ENCODE data around the gene ATN1. TPM values are rescaled to one million over a fixed set of nuclear protein-coding genes. Genes with fewer than 3 reads are reported as not detected.

Gene ATN1
- total RNA-seq, 1 donor from 2014 or later, result 144 TPM

- TF ChIP-seq CTCF (IDR thresholded peaks at IDR 0.05; ENCODE audit: unreplicated experiment), result no peak
- H3K4me1 Mint-ChIP-seq (ENCODE audit: unreplicated experiment), result peaks cover 4% of the 10 kb centered on the region
- H3K36me3 Mint-ChIP-seq (ENCODE audit: low read depth, unreplicated experiment), result peaks cover 4% of the 10 kb centered on the region
- no peak overlapping the region for H3K4me3 Mint-ChIP-seq (ENCODE audit: unreplicated experiment)
- H3K27me3 Mint-ChIP-seq (ENCODE audit: unreplicated experiment), result peaks cover 4% of the 10 kb centered on the region
- no peak for DNase-seq (ENCODE audit: low spot score)
- H3K9me3 Mint-ChIP-seq (ENCODE audit: unreplicated experiment), result no peaks in the 10 kb centered on the region
- H3K27ac Mint-ChIP-seq (ENCODE audit: unreplicated experiment), result no peak overlapping the region
These were observed 27.8 kb upstream of the ATN1 start for GRCh38 chr12:6899837-6900519.

GRCh38 chr12:6902448-6902847, 25.3 kb upstream of the ATN1 start:
- H3K9me3 Mint-ChIP-seq (ENCODE audit: unreplicated experiment), result no peaks in the 10 kb centered on the region
- no peak overlapping the region for H3K4me3 Mint-ChIP-seq (ENCODE audit: unreplicated experiment)
- peak overlapping the region; percentile 4 for H3K27ac Mint-ChIP-seq (ENCODE audit: unreplicated experiment)

GRCh38 chr12:6903722-6904121, 24.0 kb upstream of the ATN1 start:
- DNase-seq (ENCODE audit: low spot score), result no peak
- H3K27ac Mint-ChIP-seq (ENCODE audit: unreplicated experiment), result no peak overlapping the region
- H3K4me1 Mint-ChIP-seq (ENCODE audit: unreplicated experiment), result peaks cover 4% of the 10 kb centered on the region
- no peak for TF ChIP-seq CTCF (IDR thresholded peaks at IDR 0.05; ENCODE audit: unreplicated experiment)
- no peak overlapping the region for H3K4me3 Mint-ChIP-seq (ENCODE audit: unreplicated experiment)
- H3K9me3 Mint-ChIP-seq (ENCODE audit: unreplicated experiment), result no peaks in the 10 kb centered on the region
- H3K36me3 Mint-ChIP-seq (ENCODE audit: low read depth, unreplicated experiment), result peaks cover 4% of the 10 kb centered on the region
- H3K27me3 Mint-ChIP-seq (ENCODE audit: unreplicated experiment), result peaks cover 7% of the 10 kb centered on the region

More at GRCh38 chr12:6902448-6902847, 25.3 kb upstream of the ATN1 start:
- no peak for DNase-seq (ENCODE audit: low spot score)
- Mint-ChIP-seq H3K36me3 (ENCODE audit: low read depth, unreplicated experiment) (peaks cover 4% of the 10 kb centered on the region), H3K27me3 (ENCODE audit: unreplicated experiment) (peaks cover 4% of the 10 kb centered on the region), H3K4me1 (ENCODE audit: unreplicated experiment) (peaks cover 4% of the 10 kb centered on the region)
- no peak for TF ChIP-seq CTCF (IDR thresholded peaks at IDR 0.05; ENCODE audit: unreplicated experiment)

- TF ChIP-seq CTCF (IDR thresholded peaks at IDR 0.05; ENCODE audit: unreplicated experiment), result no peak
- H3K4me3 Mint-ChIP-seq (ENCODE audit: unreplicated experiment), result no peak within 1 kb of the TSS
- peak; percentile 97 for DNase-seq (ENCODE audit: low spot score)
- H3K27me3 Mint-ChIP-seq (ENCODE audit: unreplicated experiment), result peaks cover 6% of the 10 kb centered on the region
- H3K4me1 Mint-ChIP-seq (ENCODE audit: unreplicated experiment), result peaks cover 4% of the 10 kb centered on the region
- peaks cover 4% of the 10 kb centered on the region for H3K36me3 Mint-ChIP-seq (ENCODE audit: low read depth, unreplicated experiment)
- no peaks in the 10 kb centered on the region for H3K9me3 Mint-ChIP-seq (ENCODE audit: unreplicated experiment)
- H3K27ac Mint-ChIP-seq (ENCODE audit: unreplicated experiment), result no peak within 1 kb of the TSS
These were observed 23.2 kb upstream of the ATN1 start, which contains the start of gene LRRC23 for GRCh38 chr12:6904280-6905276. Gene LRRC23 (plus strand): TSS chr12:6904822. CDS start chr12:6905634, 812 bp downstream.

Data from endothelial cell (in vitro differentiated cells).